WTC11 (cell line): ENCODE results near the gene WNT9B.

Source experiments
- CREM ChIP-seq: sonication (generic); formaldehyde crosslinking; IDR thresholded peaks from 2 replicates; pipeline ENCODE4 v1.8.1; 2022; ENCODE audit warnings: mild to moderate bottlenecking, missing genetic modification reagents, moderate library complexity
- ETV6 ChIP-seq: sonication (generic); formaldehyde crosslinking; IDR thresholded peaks from 2 replicates; pipeline ENCODE4 v1.8.1; 2022; ENCODE audit warnings: mild to moderate bottlenecking, missing genetic modification reagents
- FOXJ3 ChIP-seq: sonication (generic); formaldehyde crosslinking; IDR thresholded peaks from 2 replicates; pipeline ENCODE4 v1.9.0; 2021; ENCODE audit warnings: missing genetic modification reagents, mild to moderate bottlenecking, borderline replicate concordance
- MXD4 ChIP-seq: fragments of 250-450 bp; sonication (Bioruptor Pico); IDR thresholded peaks from 2 replicates; pipeline ENCODE4 v1.8.0; 2021; ENCODE audit warnings: mild to moderate bottlenecking, moderate library complexity, borderline replicate concordance
- NR2C2 ChIP-seq: sonication (generic); formaldehyde crosslinking; IDR thresholded peaks from 2 replicates; pipeline ENCODE4 v1.8.0; 2022; ENCODE audit warnings: mild to moderate bottlenecking, missing genetic modification reagents
- TEAD4 ChIP-seq: sonication (generic); formaldehyde crosslinking; IDR thresholded peaks from 2 replicates; pipeline ENCODE4 v1.8.0; 2022; ENCODE audit warnings: mild to moderate bottlenecking, missing genetic modification reagents
- ZNF232 ChIP-seq: sonication (generic); formaldehyde crosslinking; IDR thresholded peaks from 2 replicates; pipeline ENCODE4 v1.8.0; 2022; ENCODE audit warnings: mild to moderate bottlenecking, missing genetic modification reagents
- ZNF317 ChIP-seq: sonication (generic); formaldehyde crosslinking; IDR thresholded peaks from 2 replicates; pipeline ENCODE4 v1.8.1; 2023; ENCODE audit warnings: low read depth, mild to moderate bottlenecking, moderate library complexity, missing genetic modification reagents, borderline replicate concordance
- TF ChIP-seq, protein P1 (sequence below): sonication (generic); formaldehyde crosslinking; IDR thresholded peaks from 2 replicates; pipeline ENCODE4 v1.8.0; 2022; ENCODE audit warnings: mild to moderate bottlenecking, missing genetic modification reagents
- TF ChIP-seq, protein P2 (sequence below): sonication (generic); formaldehyde crosslinking; IDR thresholded peaks from 2 replicates; pipeline ENCODE4 v1.8.1; 2022; ENCODE audit warnings: low read depth, mild to moderate bottlenecking, moderate library complexity, missing genetic modification reagents, borderline replicate concordance
- TF ChIP-seq, protein P3 (sequence below): fragments of 200-600 bp; IDR thresholded peaks from 2 replicates; pipeline ENCODE4 v1.8.0; 2022; ENCODE audit warnings: antibody characterized with exemption
- TF ChIP-seq, protein P4 (sequence below): sonication (generic); formaldehyde crosslinking; conservative IDR thresholded peaks from 2 replicates; pipeline ENCODE4 v1.8.1; 2022; ENCODE audit warnings: mild to moderate bottlenecking, missing genetic modification reagents

DNA sequence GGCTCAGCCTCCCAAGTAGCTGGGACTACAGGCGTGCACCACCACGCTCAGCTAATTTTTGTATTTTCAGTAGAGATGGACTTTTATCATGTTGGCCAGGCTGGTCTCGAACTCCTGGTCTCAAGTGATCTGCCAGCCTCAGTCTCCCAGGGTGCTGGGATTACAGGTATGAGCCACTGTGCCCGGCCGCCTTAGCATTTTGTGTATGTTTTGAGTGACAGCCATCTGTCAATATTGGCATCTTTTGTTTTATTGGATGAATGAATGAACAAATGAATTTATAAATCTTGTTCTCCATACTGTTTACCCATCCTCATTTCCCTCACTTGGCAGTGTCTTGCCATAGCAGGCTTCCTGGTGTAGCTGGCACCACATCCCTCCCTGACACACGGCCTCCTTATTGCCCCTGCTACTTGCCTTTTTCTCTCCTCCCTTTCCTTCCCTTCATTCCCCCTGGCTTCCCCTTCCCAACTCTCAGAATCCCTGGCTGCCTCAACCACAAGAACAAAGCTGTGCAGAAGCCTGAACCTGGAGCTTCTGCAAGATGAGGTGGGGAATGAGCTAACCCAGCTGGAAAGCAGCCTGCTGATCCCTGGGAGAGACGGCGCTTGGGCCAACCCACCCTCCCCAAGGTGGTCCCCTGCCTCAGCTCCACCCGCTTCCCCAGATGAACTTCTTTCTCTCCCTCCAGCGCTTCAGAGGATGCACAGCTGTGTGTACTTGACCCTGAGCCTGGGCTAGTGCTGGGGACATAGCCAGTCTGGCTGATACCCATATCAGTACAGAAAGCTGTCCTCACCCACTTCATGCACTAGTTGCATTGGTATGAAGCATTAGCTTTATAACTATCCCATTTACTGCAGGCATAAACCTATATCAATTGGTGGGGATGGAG lies 34.3 kb downstream of the WNT9B start:
- TF ChIP-seq, protein P1, sequence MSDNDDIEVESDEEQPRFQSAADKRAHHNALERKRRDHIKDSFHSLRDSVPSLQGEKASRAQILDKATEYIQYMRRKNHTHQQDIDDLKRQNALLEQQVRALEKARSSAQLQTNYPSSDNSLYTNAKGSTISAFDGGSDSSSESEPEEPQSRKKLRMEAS (CRISPR knock-in tag) = no peak
- TF ChIP-seq TEAD4 (CRISPR knock-in tag) (no peak), FOXJ3 (CRISPR knock-in tag) (no peak), ZNF232 (CRISPR knock-in tag) (no peak), CREM (CRISPR knock-in tag) (no peak), ZNF317 (CRISPR knock-in tag) (no peak), NR2C2 (CRISPR knock-in tag) (no peak), MXD4 (no peak), ETV6 (CRISPR knock-in tag) (no peak)
- TF ChIP-seq, protein P2, sequence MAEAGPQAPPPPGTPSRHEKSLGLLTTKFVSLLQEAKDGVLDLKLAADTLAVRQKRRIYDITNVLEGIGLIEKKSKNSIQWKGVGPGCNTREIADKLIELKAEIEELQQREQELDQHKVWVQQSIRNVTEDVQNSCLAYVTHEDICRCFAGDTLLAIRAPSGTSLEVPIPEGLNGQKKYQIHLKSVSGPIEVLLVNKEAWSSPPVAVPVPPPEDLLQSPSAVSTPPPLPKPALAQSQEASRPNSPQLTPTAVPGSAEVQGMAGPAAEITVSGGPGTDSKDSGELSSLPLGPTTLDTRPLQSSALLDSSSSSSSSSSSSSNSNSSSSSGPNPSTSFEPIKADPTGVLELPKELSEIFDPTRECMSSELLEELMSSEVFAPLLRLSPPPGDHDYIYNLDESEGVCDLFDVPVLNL (CRISPR knock-in tag) = no peak
- TF ChIP-seq, protein P3, sequence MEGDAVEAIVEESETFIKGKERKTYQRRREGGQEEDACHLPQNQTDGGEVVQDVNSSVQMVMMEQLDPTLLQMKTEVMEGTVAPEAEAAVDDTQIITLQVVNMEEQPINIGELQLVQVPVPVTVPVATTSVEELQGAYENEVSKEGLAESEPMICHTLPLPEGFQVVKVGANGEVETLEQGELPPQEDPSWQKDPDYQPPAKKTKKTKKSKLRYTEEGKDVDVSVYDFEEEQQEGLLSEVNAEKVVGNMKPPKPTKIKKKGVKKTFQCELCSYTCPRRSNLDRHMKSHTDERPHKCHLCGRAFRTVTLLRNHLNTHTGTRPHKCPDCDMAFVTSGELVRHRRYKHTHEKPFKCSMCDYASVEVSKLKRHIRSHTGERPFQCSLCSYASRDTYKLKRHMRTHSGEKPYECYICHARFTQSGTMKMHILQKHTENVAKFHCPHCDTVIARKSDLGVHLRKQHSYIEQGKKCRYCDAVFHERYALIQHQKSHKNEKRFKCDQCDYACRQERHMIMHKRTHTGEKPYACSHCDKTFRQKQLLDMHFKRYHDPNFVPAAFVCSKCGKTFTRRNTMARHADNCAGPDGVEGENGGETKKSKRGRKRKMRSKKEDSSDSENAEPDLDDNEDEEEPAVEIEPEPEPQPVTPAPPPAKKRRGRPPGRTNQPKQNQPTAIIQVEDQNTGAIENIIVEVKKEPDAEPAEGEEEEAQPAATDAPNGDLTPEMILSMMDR = no peak
- TF ChIP-seq, protein P4, sequence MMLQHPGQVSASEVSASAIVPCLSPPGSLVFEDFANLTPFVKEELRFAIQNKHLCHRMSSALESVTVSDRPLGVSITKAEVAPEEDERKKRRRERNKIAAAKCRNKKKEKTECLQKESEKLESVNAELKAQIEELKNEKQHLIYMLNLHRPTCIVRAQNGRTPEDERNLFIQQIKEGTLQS (CRISPR knock-in tag) = no peak
